Mesenchymal stem cell (in vitro differentiated cells and primary cell): Measurements from ENCODE around the gene ACOT11.

ENCODE experiments used
- DNase-seq: peaks from one replicate; pipeline ENCODE4 v3.0.0-alpha.2; 2013
- H2AFZ ChIP-seq: one replicate; pipeline ENCODE4 v1.6.1; 2013; ENCODE audit warnings: low read depth, mild to moderate bottlenecking, control low read depth, inconsistent platforms, low read length, moderate library complexity
- H2AK5ac ChIP-seq: 2 replicates; pipeline ENCODE4 v1.6.1; 2013; ENCODE audit warnings: low read length, moderate library complexity, mild to moderate bottlenecking, inconsistent platforms; ENCODE audit not compliant: severe bottlenecking
- H2BK120ac ChIP-seq: one replicate; pipeline ENCODE4 v1.6.1; 2013; ENCODE audit warnings: low read depth, mild to moderate bottlenecking, inconsistent platforms, low read length, moderate library complexity
- H2BK12ac ChIP-seq, 2 experiments: one replicate each; pipeline ENCODE4 v1.6.1; 2013; ENCODE audit warnings: inconsistent platforms in 2 of 2, low read length in 2 of 2, mild to moderate bottlenecking in 2 of 2, moderate library complexity in 2 of 2, control low read depth in 1 of 2
- H2BK15ac ChIP-seq: one replicate; pipeline ENCODE4 v1.6.1; 2013; ENCODE audit warnings: mild to moderate bottlenecking, low read depth, inconsistent platforms; ENCODE audit not compliant: poor library complexity, severe bottlenecking
- H2BK5ac ChIP-seq: 2 replicates; pipeline ENCODE4 v1.6.1; 2013; ENCODE audit warnings: low read depth, mild to moderate bottlenecking, low read length, control low read depth, inconsistent platforms; ENCODE audit not compliant: poor library complexity, severe bottlenecking
- H3K14ac ChIP-seq, 2 experiments: one replicate each; pipeline ENCODE4 v1.6.1; 2013; ENCODE audit warnings: inconsistent platforms in 2 of 2, low read length in 2 of 2, control low read depth in 1 of 2, mild to moderate bottlenecking in 1 of 2, moderate library complexity in 1 of 2
- H3K18ac ChIP-seq, 2 experiments: one replicate each; pipeline ENCODE4 v1.6.1; 2013; ENCODE audit warnings: inconsistent platforms in 2 of 2, low read length in 2 of 2, control low read depth in 1 of 2, low read depth in 1 of 2, mild to moderate bottlenecking in 1 of 2
- H3K23ac ChIP-seq, 2 experiments: one replicate each; pipeline ENCODE4 v1.6.1; 2013; ENCODE audit warnings: inconsistent platforms in 2 of 2, low read length in 2 of 2, mild to moderate bottlenecking in 2 of 2, moderate library complexity in 2 of 2, control low read depth in 1 of 2
- H3K27ac ChIP-seq: 2 replicates; pipeline ENCODE4 v1.5.1; 2013; ENCODE audit warnings: mild to moderate bottlenecking, moderate library complexity, low read length, control low read depth, inconsistent platforms; ENCODE audit not compliant: poor library complexity, severe bottlenecking
- H3K27me3 ChIP-seq, 2 experiments: 2 replicates each; pipeline versions ENCODE4 v1.6.1 to v1.7.0; 2013; ENCODE audit warnings: low read length in 2 of 2, mild to moderate bottlenecking in 2 of 2, moderate library complexity in 2 of 2, control low read depth in 1 of 2, inconsistent platforms in 1 of 2; ENCODE audit not compliant: control insufficient read depth in 1 of 2, insufficient read depth in 1 of 2
- H3K36me3 ChIP-seq, 2 experiments: 2 replicates each; pipeline versions ENCODE4 v1.6.1 to v1.7.0; 2013; ENCODE audit warnings: low read length in 2 of 2, control low read depth in 1 of 2, inconsistent platforms in 1 of 2, low read depth in 1 of 2, mild to moderate bottlenecking in 1 of 2; ENCODE audit not compliant: insufficient read depth in 2 of 2, control insufficient read depth in 1 of 2
- H3K4ac ChIP-seq, 2 experiments: one replicate each; pipeline ENCODE4 v1.6.1; 2013; ENCODE audit warnings: inconsistent platforms in 2 of 2, low read length in 2 of 2, mild to moderate bottlenecking in 2 of 2, moderate library complexity in 2 of 2, control low read depth in 1 of 2, low read depth in 1 of 2
- H3K4me1 ChIP-seq: 2 replicates; pipeline ENCODE4 v1.6.1; 2013; ENCODE audit warnings: low read depth, low read length, control low read depth; ENCODE audit not compliant: control insufficient read depth, insufficient read depth
- H3K4me2 ChIP-seq: 2 replicates; pipeline ENCODE4 v1.6.1; 2013; ENCODE audit warnings: low read length, mild to moderate bottlenecking, inconsistent platforms; ENCODE audit not compliant: poor library complexity, severe bottlenecking
- H3K4me3 ChIP-seq, 2 experiments: 2 replicates each; pipeline versions ENCODE4 v1.5.1 to v1.7.0; 2013; ENCODE audit warnings: low read length in 2 of 2, mild to moderate bottlenecking in 2 of 2, control low read depth in 1 of 2, low read depth in 1 of 2; ENCODE audit not compliant: insufficient read depth in 1 of 2
- H3K79me1 ChIP-seq: replicated peaks from 2 replicates; pipeline ENCODE4 v1.6.1; 2013; ENCODE audit warnings: mild to moderate bottlenecking, control low read depth, low read length, inconsistent platforms; ENCODE audit not compliant: poor library complexity, severe bottlenecking
- H3K9ac ChIP-seq: 2 replicates; pipeline ENCODE4 v1.7.0; 2013; ENCODE audit warnings: mild to moderate bottlenecking, low read length, moderate library complexity
- H3K9me3 ChIP-seq: 2 replicates; pipeline ENCODE4 v1.7.0; 2013; ENCODE audit warnings: mild to moderate bottlenecking, low read length; ENCODE audit not compliant: control insufficient read depth
- H4K8ac ChIP-seq: one replicate; pipeline ENCODE4 v1.6.1; 2013; ENCODE audit warnings: inconsistent platforms, mild to moderate bottlenecking, low read length, moderate library complexity
- H4K91ac ChIP-seq: one replicate; pipeline ENCODE4 v1.6.1; 2013; ENCODE audit warnings: mild to moderate bottlenecking, low read length, inconsistent platforms
- WGBS: methylation state at CpG from one replicate; pipeline ENCODE4 v1.1.7; 2013; ENCODE audit warnings: mixed read lengths; 5-methylcytosine and 5-hydroxymethylcytosine counted together

The ACOT11 gene

DNA sequence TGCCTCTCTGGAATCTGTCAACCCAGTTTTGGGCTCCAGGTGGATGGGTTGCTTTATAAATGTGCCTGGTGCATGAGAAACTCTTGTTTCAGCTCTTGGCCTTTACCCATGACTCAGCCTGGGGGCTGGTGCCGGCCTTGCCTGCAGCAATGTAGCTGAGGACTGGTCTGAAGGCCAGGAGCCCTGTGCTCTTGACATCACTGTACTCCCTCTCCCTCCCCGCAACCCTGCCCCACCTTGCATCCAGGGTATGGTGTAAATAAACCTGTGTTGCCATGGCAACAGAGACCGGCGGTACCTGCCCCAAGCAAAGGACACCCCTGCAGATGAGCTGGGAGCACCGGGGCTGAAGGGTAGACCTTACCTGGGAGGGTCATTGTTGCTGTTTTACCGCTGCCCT, 62.0 kb downstream of the ACOT11 start:
- Histone ChIP-seq H3K4me3 (no peak overlapping the region), H2AFZ (no peak overlapping the region), H2BK15ac (no peak overlapping the region), H2BK120ac (no peak overlapping the region), H4K91ac (no peak overlapping the region), H3K4me2 (no peak overlapping the region), H3K9me3 (no peaks in the 10 kb centered on the region), H3K4ac (no peak overlapping the region), H2BK5ac (no peak overlapping the region), H3K27ac (no peak overlapping the region), H3K79me1 (no peaks in the 10 kb centered on the region), H3K18ac (no peak overlapping the region), H3K27me3 (peaks cover 4 to 6% of the 10 kb centered on the region in 2 experiments), H2BK12ac (no peak overlapping the region), H3K14ac (no peak overlapping the region), H3K23ac (no peak overlapping the region), H3K9ac (no peak overlapping the region), H3K4me1 (peaks cover 31% of the 10 kb centered on the region), H4K8ac (no peak overlapping the region), H3K36me3 (no peaks in the 10 kb centered on the region), H2AK5ac (peak overlapping the region; percentile 75)
- 87% methylated on average over 5 of the region's 6 CpGs for whole genome bisulfite sequencing
- peak; percentile 9 for DNase-seq

DNA sequence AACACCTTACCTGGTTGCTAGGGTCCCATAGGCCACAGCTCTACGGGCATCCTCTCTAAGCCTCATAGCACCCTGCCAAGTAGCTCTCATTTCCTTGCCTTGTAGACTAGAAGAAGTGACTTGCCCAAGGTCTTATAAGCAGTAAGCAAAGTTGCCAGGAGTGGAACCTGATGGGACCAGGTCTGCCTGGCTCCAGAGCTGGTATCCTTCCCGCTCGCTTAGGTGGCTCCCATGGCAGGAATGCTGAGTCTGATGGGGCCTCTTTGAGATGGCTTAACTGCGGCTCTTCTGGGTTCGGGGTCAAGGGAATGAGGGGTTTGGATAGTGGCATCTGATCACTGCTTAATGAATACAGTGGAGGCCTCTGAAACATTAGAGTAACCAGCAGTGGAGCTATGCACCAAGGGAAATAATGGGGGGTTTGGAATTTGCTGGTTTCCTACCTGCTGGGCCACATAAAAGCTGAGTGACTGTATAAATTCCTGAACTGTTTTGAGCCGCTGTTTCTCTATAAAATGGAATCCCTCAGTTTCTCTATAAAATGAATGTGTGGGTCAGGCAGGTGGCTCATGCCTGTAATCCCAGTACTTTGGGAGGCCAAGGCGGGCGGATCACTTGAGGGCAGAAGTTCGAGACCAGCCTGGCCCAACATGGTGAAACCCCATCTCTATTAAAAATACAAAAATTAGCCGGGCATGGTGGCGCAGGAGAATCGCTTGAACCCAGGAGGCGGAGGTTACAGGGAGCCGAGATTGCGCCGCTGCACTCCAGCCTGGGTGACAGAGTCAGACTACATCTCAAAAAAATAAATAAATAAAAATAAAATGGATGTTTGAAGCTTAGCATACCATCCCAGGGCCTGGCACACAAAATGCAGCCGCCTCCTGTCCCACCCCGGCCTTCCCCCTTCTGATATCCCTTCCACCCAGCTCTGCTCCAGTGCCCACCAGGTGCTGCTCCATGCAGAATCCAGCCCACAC, 62.9 kb downstream of the ACOT11 start:
- Histone ChIP-seq H2BK5ac (no peak overlapping the region), H4K91ac (no peak overlapping the region), H2AK5ac (peak overlapping the region; percentile 75), H3K23ac (no peak overlapping the region), H3K4ac (no peak overlapping the region), H2BK120ac (no peak overlapping the region), H3K79me1 (no peaks in the 10 kb centered on the region), H4K8ac (no peak overlapping the region), H3K4me1 (peaks cover 30% of the 10 kb centered on the region), H3K9ac (no peak overlapping the region), H3K18ac (no peak overlapping the region), H3K36me3 (no peaks in the 10 kb centered on the region), H3K14ac (peak overlapping the region in 1 of 2 experiments; percentile 41), H2BK12ac (no peak overlapping the region), H2AFZ (no peak overlapping the region), H3K27me3 (peaks cover 8 to 10% of the 10 kb centered on the region in 2 experiments), H3K4me2 (peak overlapping the region; percentile 46), H3K9me3 (no peaks in the 10 kb centered on the region), H3K27ac (peak overlapping the region; percentile 81), H3K4me3 (no peak overlapping the region), H2BK15ac (no peak overlapping the region)
- 87% methylated on average over 11 of the region's 18 CpGs for WGBS
- no peak for DNase-seq

DNA sequence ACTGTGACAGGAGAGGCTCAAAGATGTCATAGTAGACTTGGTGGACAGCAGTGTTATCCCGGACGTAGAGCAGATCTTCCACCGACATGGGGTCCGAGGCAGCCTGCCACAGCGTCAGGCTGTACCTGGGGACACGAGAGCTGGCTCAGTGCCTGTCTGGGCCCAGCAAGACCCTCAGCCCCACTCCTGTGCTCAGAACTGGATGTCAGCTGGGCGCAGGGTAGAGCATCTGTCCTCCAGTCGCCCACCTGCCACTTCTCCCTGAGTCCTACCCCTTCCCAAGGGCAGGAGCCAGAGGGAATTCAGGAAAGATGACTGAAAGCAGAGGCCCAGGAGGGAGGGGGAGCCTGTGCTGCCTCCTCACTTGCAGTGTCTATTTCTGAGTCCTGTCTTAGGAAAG, 63.6 kb downstream of the ACOT11 start:
- Histone ChIP-seq H2BK15ac (no peak overlapping the region), H3K4me2 (no peak overlapping the region), H3K27ac (no peak overlapping the region), H2AK5ac (peak overlapping the region; percentile 33), H2BK5ac (no peak overlapping the region), H2AFZ (no peak overlapping the region), H3K4ac (no peak overlapping the region), H3K36me3 (no peaks in the 10 kb centered on the region), H3K4me3 (no peak overlapping the region), H4K8ac (no peak overlapping the region), H2BK120ac (no peak overlapping the region), H3K79me1 (no peaks in the 10 kb centered on the region), H3K27me3 (peaks cover 8 to 10% of the 10 kb centered on the region in 2 experiments), H2BK12ac (no peak overlapping the region), H3K9ac (no peak overlapping the region), H3K9me3 (no peaks in the 10 kb centered on the region), H4K91ac (no peak overlapping the region), H3K4me1 (peaks cover 30% of the 10 kb centered on the region), H3K18ac (no peak overlapping the region), H3K14ac (peak overlapping the region in 1 of 2 experiments; percentile 41), H3K23ac (no peak overlapping the region)
- no peak for DNase-seq
- WGBS: 94% methylated on average over 7 of the region's 8 CpGs

DNA sequence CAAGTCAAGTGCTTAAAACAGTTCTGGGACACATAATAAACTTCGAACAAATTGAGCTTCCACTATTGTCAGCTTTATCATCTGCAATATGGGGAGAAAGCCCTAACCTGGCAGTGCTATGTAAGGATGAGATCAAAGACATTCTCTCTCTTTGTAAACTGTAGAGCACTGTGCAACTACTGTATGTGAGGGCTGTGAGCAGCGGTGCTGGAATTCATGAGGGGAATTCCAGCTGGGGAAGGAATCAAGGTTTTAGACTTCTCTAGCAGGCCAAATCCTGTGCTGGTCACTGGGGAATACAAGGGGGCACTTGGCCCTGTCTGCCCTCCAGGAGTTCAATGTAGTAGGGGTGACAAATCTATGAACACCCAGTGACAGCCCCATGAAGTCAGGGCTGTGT, 66.0 kb downstream of the ACOT11 start:
- no peak overlapping the region for H2BK5ac ChIP-seq
- H3K4me2 ChIP-seq: no peak overlapping the region
- H3K9ac ChIP-seq: no peak overlapping the region
- no peak overlapping the region for H3K4ac ChIP-seq
- peaks cover 27% of the 10 kb centered on the region for H3K4me1 ChIP-seq
- no peak overlapping the region for H3K14ac ChIP-seq
- H3K27me3 ChIP-seq: peaks cover 18 to 25% of the 10 kb centered on the region in 2 experiments
- H3K18ac ChIP-seq: no peak overlapping the region
- no peak overlapping the region for H3K4me3 ChIP-seq
- H3K23ac ChIP-seq: no peak overlapping the region
- H3K27ac ChIP-seq: no peak overlapping the region
- H2BK15ac ChIP-seq: no peak overlapping the region
- H3K9me3 ChIP-seq: no peaks in the 10 kb centered on the region
- H2BK120ac ChIP-seq: no peak overlapping the region
- no peak overlapping the region for H4K8ac ChIP-seq
- no peak overlapping the region for H2AFZ ChIP-seq
- no peak for DNase-seq
- no peak overlapping the region for H2AK5ac ChIP-seq
- WGBS: 95% methylated on average over 2 of the region's 2 CpGs
- no peak overlapping the region for H4K91ac ChIP-seq
- H2BK12ac ChIP-seq: no peak overlapping the region
- H3K36me3 ChIP-seq: no peaks in the 10 kb centered on the region
- no peaks in the 10 kb centered on the region for H3K79me1 ChIP-seq
